HG03095 (cell line): ENCODE results near the gene SELENOF.
"Not testable (repeated sequence)": the region's sequence is repeated elsewhere in the genome, so short reads cannot be mapped to it uniquely, and the experiment has no call there.

Source experiments
- ATAC-seq: cut with Tn5 transposase; IDR thresholded peaks from one replicate; pipeline ENCODE4 v1.9.1; 2021; ENCODE audit warnings: moderate library complexity; ENCODE audit not compliant: unreplicated experiment

The SELENOF gene

GRCh38 chr1:86922445-86922844, 8.5 kb upstream of the SELENOF start:
- ATAC-seq: no peak

- ATAC-seq: no peak
Measured at GRCh38 chr1:86916752-86917151, 2.8 kb upstream of the SELENOF start.

GRCh38 chr1:86915737-86916235, 1.9 kb upstream of the SELENOF start:
- no peak for ATAC-seq

- ATAC-seq: peak; percentile 23
Measured at GRCh38 chr1:86914998-86915736, 1.2 kb upstream of the SELENOF start.

- no peak for ATAC-seq
Measured at GRCh38 chr1:86914601-86914997, 673 bp upstream of the SELENOF start, which contains the start of gene HS2ST1. Gene HS2ST1 (plus strand): TSS chr1:86914635.

GRCh38 chr1:86913399-86913895, 479 bp downstream of the SELENOF start:
- ATAC-seq: peak; percentile 24

- ATAC-seq: no peak
Measured at GRCh38 chr1:86912281-86912900, 1.5 kb downstream of the SELENOF start.

GRCh38 chr1:86906419-86906818, 7.5 kb downstream of the SELENOF start:
- ATAC-seq: no peak

- ATAC-seq: no peak
Measured at GRCh38 chr1:86905875-86906274, 8.1 kb downstream of the SELENOF start.

- not testable (repeated sequence) for ATAC-seq
Measured at GRCh38 chr1:86899401-86899800, 14.5 kb downstream of the SELENOF start.

- no peak for ATAC-seq
Measured at GRCh38 chr1:86888327-86888726, 25.6 kb downstream of the SELENOF start.

GRCh38 chr1:86887479-86888162, 26.3 kb downstream of the SELENOF start:
- ATAC-seq: no peak

- ATAC-seq: no peak
Measured at GRCh38 chr1:86875722-86876121, 38.2 kb downstream of the SELENOF start.

- no peak for ATAC-seq
Measured at GRCh38 chr1:86872086-86872485, 41.8 kb downstream of the SELENOF start.

- no peak for ATAC-seq
Measured at GRCh38 chr1:86871001-86871400, 42.9 kb downstream of the SELENOF start.

GRCh38 chr1:86868477-86868876, 45.4 kb downstream of the SELENOF start:
- ATAC-seq: no peak

- ATAC-seq: not testable (repeated sequence)
Measured at GRCh38 chr1:86867278-86867677, 46.6 kb downstream of the SELENOF start.

GRCh38 chr1:86866665-86867064, 47.3 kb downstream of the SELENOF start:
- ATAC-seq: no peak

- ATAC-seq: no peak
Measured at GRCh38 chr1:86865973-86866637, 47.8 kb downstream of the SELENOF start.

- no peak for ATAC-seq
Measured at GRCh38 chr1:86862920-86863319, 51.0 kb downstream of the SELENOF start.

GRCh38 chr1:86861424-86861823, 52.5 kb downstream of the SELENOF start:
- no peak for ATAC-seq
